A549 (cell line): ENCODE measurements around the gene APEX1. TPM values are rescaled to one million over a fixed set of nuclear protein-coding genes. Genes with fewer than 3 reads are reported as not detected.

Experiments
- ATAC-seq, 2 experiments: fragments of 200-7000 bp in 1 of 2; fragments of >200 bp in 1 of 2; cut with Nextera tagmentation in 1 of 2; cut with Tn5 transposase in 1 of 2; 3 replicates each; pipeline versions ENCODE4 v1.8.0 to v1.9.1; 2018 to 2020; ENCODE audit warnings: mild to moderate bottlenecking in 1 of 2, moderate library complexity in 1 of 2
- CTCF ChIA-PET: fragments of 300-600 bp; sonication (Branson Sonifier 250); formaldehyde crosslinking; extraction: SDS; loops from one replicate; lab custom pipeline; 2021; ENCODE audit warnings: antibody characterized with exemption, inconsistent platforms; lab: Yijun Ruan, JAX
- POLR2A ChIA-PET: fragments of 350-600 bp; formaldehyde crosslinking; extraction: SDS; loops from one replicate; lab custom pipeline; 2021; ENCODE audit warnings: antibody characterized with exemption, inconsistent platforms; lab: Yijun Ruan, JAX
- DNase-seq, 2 experiments: peaks; one replicate each; pipeline versions ENCODE4 v3.0.0 to v3.0.0-alpha.2; 2011 to 2016; ENCODE audit warnings: low read depth in 1 of 2, low spot score in 1 of 2
- FAIRE-seq: peaks from 2 replicates; lab custom pipeline; 2011; peaks lifted over from hg19 to GRCh38; lab: Jason Lieb, UNC
- H3K27ac ChIP-seq, 2 experiments: fragments of >200 bp; sonication (Bioruptor Twin); formaldehyde crosslinking; 3 replicates each; pipeline ENCODE4 v1.5.1; 2016 to 2017
- H3K4me1 ChIP-seq: fragments of >200 bp; sonication (Bioruptor Twin); formaldehyde crosslinking; 3 replicates; pipeline ENCODE4 v1.6.1; 2016
- H3K4me2 ChIP-seq: fragments of >200 bp; sonication (Bioruptor Twin); formaldehyde crosslinking; 3 replicates; pipeline ENCODE4 v1.6.1; 2016
- H3K4me3 ChIP-seq: fragments of >200 bp; sonication (Bioruptor Twin); formaldehyde crosslinking; 3 replicates; pipeline ENCODE4 v1.5.1; 2016
- H3K9me3 ChIP-seq: fragments of >200 bp; sonication (Bioruptor Twin); formaldehyde crosslinking; 3 replicates; pipeline ENCODE4 v1.6.1; 2016
- BCL3 ChIP-seq: fragments of >200 bp; sonication (Bioruptor Twin); formaldehyde crosslinking; IDR thresholded peaks from 3 replicates; pipeline ENCODE4 v1.6.1; 2016
- BHLHE40 ChIP-seq: IDR thresholded peaks from 2 replicates; pipeline ENCODE4 v1.6.1; 2012; ENCODE audit warnings: low read depth, low read length, inconsistent platforms
- E2F6 ChIP-seq: IDR thresholded peaks from 2 replicates; pipeline ENCODE4 v1.6.1; 2012; ENCODE audit warnings: low read depth, borderline replicate concordance
- EHMT2 ChIP-seq: fragments of 200-600 bp; sonication (generic); IDR thresholded peaks from 2 replicates; pipeline ENCODE4 v1.6.1; 2016; ENCODE audit warnings: antibody characterized with exemption, low read depth, mild to moderate bottlenecking, moderate library complexity
- ESRRA ChIP-seq: fragments of 150-350 bp; IDR thresholded peaks from 2 replicates; pipeline ENCODE4 v1.6.1; 2014; ENCODE audit warnings: mild to moderate bottlenecking, low read length, borderline replicate concordance
- FOSB ChIP-seq: fragments of 250-450 bp; sonication (Bioruptor Pico); IDR thresholded peaks from 2 replicates; pipeline ENCODE4 v1.5.0; 2020; ENCODE audit warnings: mild to moderate bottlenecking, moderate library complexity
- FOSL2 ChIP-seq, 2 experiments: fragments of 450-650 bp in 1 of 2; fragments of >200 bp in 1 of 2; sonication (Bioruptor Twin) in 1 of 2; formaldehyde crosslinking; IDR thresholded peaks; 2 replicates each; pipeline versions ENCODE4 v1.5.0 to v1.6.1; 2016 to 2020; ENCODE audit warnings: mild to moderate bottlenecking in 1 of 2, moderate library complexity in 1 of 2
- JUN ChIP-seq, 2 experiments: fragments of >200 bp; sonication (Bioruptor Twin); formaldehyde crosslinking; IDR thresholded peaks; 2 replicates in 1 of 2; 3 replicates in 1 of 2; pipeline ENCODE4 v1.6.1; 2016 to 2017
- MAX ChIP-seq: IDR thresholded peaks from 2 replicates; pipeline ENCODE4 v1.6.1; 2012
- PHF8 ChIP-seq: fragments of 200-600 bp; sonication (generic); IDR thresholded peaks from 2 replicates; pipeline ENCODE4 v1.6.1; 2016; ENCODE audit warnings: low read depth, mild to moderate bottlenecking, antibody characterized with exemption, moderate library complexity, borderline replicate concordance
- POLR2A ChIP-seq: IDR thresholded peaks from 2 replicates; pipeline ENCODE4 v1.6.1; 2012; ENCODE audit warnings: mild to moderate bottlenecking, low read length
- RARB ChIP-seq: fragments of 250-450 bp; sonication (Bioruptor Pico); IDR thresholded peaks from 2 replicates; pipeline ENCODE4 v1.8.0; 2021; ENCODE audit warnings: mild to moderate bottlenecking, moderate library complexity
- RFX5 ChIP-seq: fragments of 450-650 bp; IDR thresholded peaks from 2 replicates; pipeline ENCODE4 v1.7.1; 2014; ENCODE audit warnings: antibody characterized with exemption, mild to moderate bottlenecking, moderate library complexity
- RNF2 ChIP-seq: fragments of 200-600 bp; sonication (generic); IDR thresholded peaks from 2 replicates; pipeline ENCODE4 v1.6.1; 2016; ENCODE audit warnings: low read depth, mild to moderate bottlenecking, antibody characterized with exemption, moderate library complexity, borderline replicate concordance
- TFCP2L1 ChIP-seq: fragments of 250-450 bp; sonication (Bioruptor Pico); IDR thresholded peaks from 2 replicates; pipeline ENCODE4 v1.5.0; 2021; ENCODE audit warnings: mild to moderate bottlenecking
- TP53 ChIP-seq: fragments of 250-450 bp; sonication (Bioruptor Pico); IDR thresholded peaks from 2 replicates; pipeline ENCODE4 v1.5.0; 2021; ENCODE audit warnings: mild to moderate bottlenecking, moderate library complexity
- WGBS: methylation state at CpG from one replicate; pipeline ENCODE4 v1.1.6; 2017; ENCODE audit errors: missing lambda C conversion rate; 5-methylcytosine and 5-hydroxymethylcytosine counted together
- polyA plus RNA-seq, 4 experiments: library from polyadenylated mRNA; depleted of rRNA in 3 of 4; stranded (reverse); fragments of >200 nt; fragmentation: RNase III in 1 of 4; extraction: RNeasy Plus Mini Kit Qiagen cat#74134 plus additional on column Dnase treatment in 1 of 4; gene quantifications; 2 replicates in 3 of 4; 3 replicates in 1 of 4; pipeline ENCODE4 v1.2.3, GENCODE V29; 2011 to 2017

APEX1 gene
- polyA plus RNA-seq, 2 of the 4 experiments (the other 2 are of a cell fraction): 312 to 324 TPM

DNA sequence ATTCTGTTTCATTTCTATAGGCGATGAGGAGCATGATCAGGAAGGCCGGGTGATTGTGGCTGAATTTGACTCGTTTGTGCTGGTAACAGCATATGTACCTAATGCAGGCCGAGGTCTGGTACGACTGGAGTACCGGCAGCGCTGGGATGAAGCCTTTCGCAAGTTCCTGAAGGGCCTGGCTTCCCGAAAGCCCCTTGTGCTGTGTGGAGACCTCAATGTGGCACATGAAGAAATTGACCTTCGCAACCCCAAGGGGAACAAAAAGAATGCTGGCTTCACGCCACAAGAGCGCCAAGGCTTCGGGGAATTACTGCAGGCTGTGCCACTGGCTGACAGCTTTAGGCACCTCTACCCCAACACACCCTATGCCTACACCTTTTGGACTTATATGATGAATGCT lies 1.9 kb downstream of the APEX1 start:
- FAIRE-seq (no peak), ATAC-seq (no peak), DNase-seq (no peak)
- H3K4me1 ChIP-seq: peaks cover 32% of the 10 kb centered on the region
- no peak overlapping the region for H3K27ac ChIP-seq
- 85% methylated on average over 13 of the region's 13 CpGs for WGBS
- H3K9me3 ChIP-seq: no peaks in the 10 kb centered on the region
- CTCF ChIA-PET: interaction anchor here (1.2 kb wide), 1 partner anchor 156 kb away, joined by 3 read pairs; no protein-coding TSS in a partner anchor
- peak overlapping the region; percentile 93; the same call in 2 of the 3 replicates for H3K4me2 ChIP-seq
- no peak overlapping the region for H3K4me3 ChIP-seq
- TF ChIP-seq RARB (CRISPR knock-in tag): no peak
- TF ChIP-seq, all 56 proteins: peak for 0
- POLR2A ChIA-PET: interaction anchor here (3.0 to 3.4 kb wide), 2 partner anchors 12 to 114 kb away, joined by 38 read pairs; partner anchors contain the start of genes PARP2 and PNP

- TF ChIP-seq RNF2 (no peak), JUN (IDR thresholded peaks at IDR 0.05) (0 out of 5 replicates have a peak, but pooled peaks of 1 of the 2 experiments have one; percentile 36), POLR2A (0 out of 2 replicates have a peak, but pooled peaks have one; percentile 6), ESRRA (no peak), E2F6 (no peak), RFX5 (no peak), TFCP2L1 (CRISPR knock-in tag) (no peak), BHLHE40 (no peak), MAX (no peak), RARB (CRISPR knock-in tag) (no peak), PHF8 (no peak), EHMT2 (no peak), TP53 (CRISPR knock-in tag) (no peak)
- TF ChIP-seq, all 56 proteins: peak for 2
- FAIRE-seq (no peak), ATAC-seq (no peak), DNase-seq (no peak)
- no peak overlapping the region for H3K4me3 ChIP-seq
- peaks cover 37% of the 10 kb centered on the region for H3K4me1 ChIP-seq
- H3K27ac ChIP-seq: no peak overlapping the region
- ChIA-PET CTCF (no interaction called here), POLR2A (interaction anchor here (0.9 kb wide), 1 partner anchor 12 kb away, joined by 3 read pairs; no protein-coding TSS in a partner anchor)
- no peak overlapping the region for H3K4me2 ChIP-seq
- no peaks in the 10 kb centered on the region for H3K9me3 ChIP-seq
- 78% methylated on average over 8 of the region's 8 CpGs for WGBS
These were observed 3.2 kb downstream of the APEX1 start for GRCh38 chr14:20458031-20458789.

- CTCF ChIA-PET: interaction anchor here (1.1 to 2.4 kb wide), 2 partner anchors 45 to 153 kb away, joined by 5 to 6 read pairs; no protein-coding TSS in a partner anchor
These were observed 5.6 kb downstream of the APEX1 start for GRCh38 chr14:20460458-20461224.

More at GRCh38 chr14:20460458-20461224, 5.6 kb downstream of the APEX1 start:
- TF ChIP-seq FOSL2 (IDR thresholded peaks at IDR 0.05): no peak
- TF ChIP-seq FOSL2 (CRISPR knock-in tag; IDR thresholded peaks at IDR 0.05): no peak
- TF ChIP-seq FOSB (CRISPR knock-in tag): no peak
- TF ChIP-seq BCL3: no peak
- TF ChIP-seq, all 56 proteins: peak for 0
- H3K27ac ChIP-seq: peak overlapping the region; percentile 85 to 92
- DNase-seq (no peak), FAIRE-seq (no peak), ATAC-seq (peak in 1 of 2 experiments; percentile 10; a peak in 3 of 6 replicates)
- 10% methylated on average over 16 of the region's 32 CpGs for WGBS
- no peaks in the 10 kb centered on the region for H3K9me3 ChIP-seq
- H3K4me3 ChIP-seq: peak overlapping the region; percentile 85
- H3K4me1 ChIP-seq: peaks cover 34% of the 10 kb centered on the region
- peak overlapping the region; percentile 85 for H3K4me2 ChIP-seq
- POLR2A ChIA-PET: interaction anchor here (0.6 to 2.3 kb wide), 8 partner anchors 9 to 223 kb away, joined by 3 to 44 read pairs (median 7); partner anchors contain the start of genes PARP2, PNP, RNASE4 and TEP1
